Right atrium auricular region (tissue), 2 donors: ENCODE measurements around the gene TMEM59L. TPM values are rescaled to one million over a fixed set of nuclear protein-coding genes. Genes with fewer than 3 reads are reported as not detected.

ENCODE experiments used
- DNase-seq: peaks from one replicate; pipeline ENCODE4 v3.0.0-alpha.2; 2019; ENCODE audit warnings: low spot score
- H3K27ac ChIP-seq, 2 donors: fragments of 200-600 bp; sonication (generic); 1 replicate in 1 of 2; 2 replicates in 1 of 2; pipeline ENCODE4 v1.5.1; 2016 to 2019
- H3K27me3 ChIP-seq, 2 donors: fragments of 200-600 bp; sonication (generic); one replicate each; pipeline versions ENCODE4 v1.5.1 to v1.6.0; 2017 to 2019
- H3K36me3 ChIP-seq: fragments of 200-600 bp; sonication (generic); one replicate; pipeline ENCODE4 v1.5.1; 2016
- H3K4me1 ChIP-seq, 2 donors: fragments of 200-600 bp; sonication (generic); one replicate each; pipeline versions ENCODE4 v1.5.1 to v1.6.0; 2017 to 2019
- H3K4me3 ChIP-seq, 2 donors: fragments of 200-600 bp; sonication (generic); 1 replicate in 1 of 2; 2 replicates in 1 of 2; pipeline ENCODE4 v1.5.1; 2017 to 2019; ENCODE audit warnings: mild to moderate bottlenecking in 1 of 2, moderate library complexity in 1 of 2
- H3K9me3 ChIP-seq, 2 donors: fragments of 200-600 bp; sonication (generic); one replicate each; pipeline ENCODE4 v1.5.1; 2019
- CTCF ChIP-seq, 2 donors: fragments of 200-600 bp; sonication (generic); IDR thresholded peaks; one replicate each; pipeline ENCODE4 v1.5.1; 2019; ENCODE audit warnings: antibody characterized with exemption in 2 of 2
- total RNA-seq, 2 donors: library from RNA; depleted of rRNA; stranded (reverse); fragments of >200 nt; gene quantifications; one replicate each; pipeline ENCODE4 v1.1.0, GENCODE V29; 2016

Gene TMEM59L
- total RNA-seq, 2 donors from 2014 or later = 2.2 to 3.0 TPM

- no peak for TF ChIP-seq CTCF (IDR thresholded peaks at IDR 0.05)
- Histone ChIP-seq H3K36me3 (no peaks in the 10 kb centered on the region), H3K4me1 (no peaks in the 10 kb centered on the region), H3K27ac (peak overlapping the region; percentile 48 to 69), H3K9me3 (no peaks in the 10 kb centered on the region), H3K4me3 (no peak overlapping the region), H3K27me3 (no peaks in the 10 kb centered on the region)
- DNase-seq = peak; percentile 89
These were observed 16.8 kb downstream of the TMEM59L start for GRCh38 chr19:18629166-18630088.

GRCh38 chr19:18633321-18633720 lies 20.7 kb downstream of the TMEM59L start:
- no peak for DNase-seq
- Histone ChIP-seq H3K4me3 (no peak overlapping the region), H3K4me1 (peaks cover 0 to 28% of the 10 kb centered on the region in 2 donors), H3K27me3 (no peaks in the 10 kb centered on the region), H3K27ac (no peak overlapping the region), H3K36me3 (no peaks in the 10 kb centered on the region), H3K9me3 (no peaks in the 10 kb centered on the region)
- no peak for TF ChIP-seq CTCF (IDR thresholded peaks at IDR 0.05)

DNA sequence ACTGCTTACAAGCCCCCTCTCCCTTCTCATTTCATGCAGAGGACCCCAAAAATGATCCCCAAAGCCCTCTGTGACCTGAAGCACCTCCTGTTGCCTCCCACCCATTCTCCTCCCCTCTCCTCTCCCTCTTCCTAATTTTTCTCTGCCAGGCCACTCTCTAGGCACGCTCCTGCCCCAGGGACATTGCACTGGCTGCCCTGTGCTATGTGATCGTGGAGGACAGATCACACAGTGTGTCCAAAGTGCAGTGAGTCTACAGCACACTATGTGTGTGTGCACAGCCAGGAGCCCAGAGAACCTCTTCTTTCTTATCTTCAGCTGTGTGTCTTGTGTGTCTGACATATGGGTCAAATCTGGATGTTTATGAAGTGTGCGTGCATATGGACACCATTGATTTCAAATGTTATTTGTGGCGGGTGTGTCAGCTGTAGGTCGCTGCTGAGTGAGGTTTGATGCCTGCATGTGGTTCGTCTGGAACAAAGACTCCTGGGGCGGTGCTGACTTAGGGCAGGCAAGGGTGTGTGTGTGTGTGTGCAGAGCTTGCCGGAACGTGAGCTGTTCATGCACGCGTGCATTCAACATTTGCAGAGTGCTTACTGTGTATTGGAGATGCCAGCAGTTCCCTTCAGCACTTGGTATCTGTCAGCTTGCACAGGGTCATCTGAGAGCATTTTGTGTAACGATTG lies 22.1 kb downstream of the TMEM59L start:
- H3K27ac ChIP-seq = no peak overlapping the region

DNA sequence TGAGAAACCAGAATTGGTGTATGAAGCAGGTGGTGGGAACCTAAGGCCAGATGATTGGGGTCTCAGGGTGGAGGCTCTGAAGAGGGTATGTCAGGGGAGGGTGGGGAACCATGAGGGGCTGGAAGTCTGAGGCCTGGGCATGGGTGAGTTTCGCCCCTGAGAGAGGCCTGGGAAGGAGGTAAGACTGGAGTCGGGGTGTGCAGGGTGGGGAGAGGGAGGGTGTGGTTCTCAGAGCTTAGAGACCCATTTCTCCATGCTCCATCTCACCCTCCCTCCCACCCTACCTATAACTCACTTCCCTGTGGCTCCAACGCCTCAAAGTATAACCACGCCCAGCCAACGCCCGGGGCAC lies 23.1 kb downstream of the TMEM59L start:
- Histone ChIP-seq H3K4me3 (peak overlapping the region in 1 of 2 donors; percentile 78), H3K4me1 (peaks cover 0 to 30% of the 10 kb centered on the region in 2 donors), H3K36me3 (no peaks in the 10 kb centered on the region), H3K27me3 (no peaks in the 10 kb centered on the region), H3K9me3 (no peaks in the 10 kb centered on the region), H3K27ac (peak overlapping the region in 1 of 2 donors; percentile 90)
- no peak for TF ChIP-seq CTCF (IDR thresholded peaks at IDR 0.05)
- DNase-seq = no peak

More for the DNA sequence above, 22.1 kb downstream of the TMEM59L start:
- H3K4me3 ChIP-seq = no peak overlapping the region
- no peaks in the 10 kb centered on the region for H3K9me3 ChIP-seq
- TF ChIP-seq CTCF (IDR thresholded peaks at IDR 0.05) = no peak
- no peak for DNase-seq
- H3K36me3 ChIP-seq = no peaks in the 10 kb centered on the region
- H3K4me1 ChIP-seq = peaks cover 0 to 30% of the 10 kb centered on the region in 2 donors
- H3K27me3 ChIP-seq = no peaks in the 10 kb centered on the region

DNA sequence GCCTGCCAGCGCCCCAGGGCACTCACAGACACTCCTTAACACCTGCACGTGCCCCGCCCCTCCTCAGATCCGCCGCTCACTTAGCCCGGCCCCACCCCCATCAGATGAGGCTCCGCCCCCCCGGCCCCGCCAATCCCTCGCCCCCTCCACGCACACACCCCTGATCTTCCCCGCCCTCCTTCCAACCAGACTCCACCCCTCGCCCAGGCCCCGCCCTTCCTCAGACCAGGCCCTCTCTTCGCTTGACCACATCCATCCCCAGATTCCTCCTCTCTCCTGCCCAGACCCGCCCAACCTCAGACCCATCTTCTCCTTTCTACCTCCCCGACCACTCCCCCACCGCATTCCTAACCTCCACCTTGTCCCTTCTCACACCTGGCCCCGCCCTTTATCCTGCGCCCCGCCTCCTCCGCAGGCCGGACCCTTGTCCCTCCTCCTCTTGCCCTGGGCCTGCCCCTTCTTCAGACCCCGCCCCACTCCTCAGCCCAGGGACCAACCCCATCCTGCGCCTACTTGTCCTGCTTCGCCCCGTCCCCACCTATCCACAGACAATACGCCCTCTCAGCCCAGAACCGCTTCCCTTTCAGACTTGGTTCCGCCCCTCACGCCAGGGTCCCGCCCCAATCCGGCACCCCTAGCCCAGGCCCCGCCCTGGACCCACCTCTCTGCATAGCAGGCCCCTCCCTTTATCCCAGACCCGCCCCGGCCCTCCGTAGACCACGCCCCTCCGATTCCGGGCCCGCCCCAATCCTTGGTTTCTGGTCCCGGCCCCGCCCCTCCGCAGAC lies 23.7 kb downstream of the TMEM59L start:
- Histone ChIP-seq H3K27me3 (no peaks in the 10 kb centered on the region), H3K4me1 (peaks cover 0 to 30% of the 10 kb centered on the region in 2 donors), H3K36me3 (no peaks in the 10 kb centered on the region), H3K27ac (peak overlapping the region; percentile 90 to 92), H3K9me3 (no peaks in the 10 kb centered on the region), H3K4me3 (peak overlapping the region; percentile 78)
- no peak for TF ChIP-seq CTCF (IDR thresholded peaks at IDR 0.05)
- peak; percentile 98 for DNase-seq
